ENCODE measurements around the gene DEPDC7.

DEPDC7 gene

DNA sequence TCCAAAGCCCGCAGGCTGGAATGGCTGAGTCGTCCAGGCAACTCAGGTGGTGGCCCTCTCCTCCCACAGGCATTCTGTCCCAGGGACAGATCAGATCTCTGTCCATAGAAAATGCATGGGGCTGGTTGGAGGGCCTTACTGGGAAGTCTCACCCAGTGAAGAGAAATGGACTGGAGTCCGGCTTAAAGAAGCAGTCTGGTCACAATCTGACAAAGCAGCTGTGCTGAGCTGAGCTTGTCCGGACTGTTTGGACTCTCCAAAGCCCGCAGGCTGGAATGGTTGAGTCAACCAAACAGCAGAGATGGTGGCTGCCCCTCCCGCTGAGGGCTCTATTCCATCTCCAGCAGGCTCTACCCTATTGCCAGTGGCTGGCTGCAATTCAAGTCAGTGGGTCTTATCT, 14.4 kb upstream of the DEPDC7 start:
- H3K9me3 ChIP-seq (ENCODE audit: control insufficient read depth, low read length), result no peaks in the 10 kb centered on the region
- H3K36me3 ChIP-seq (ENCODE audit: control insufficient read depth, insufficient read depth, low read length), result no peaks in the 10 kb centered on the region
- H3K27me3 ChIP-seq (ENCODE audit: control insufficient read depth, insufficient read depth, low read length), result no peaks in the 10 kb centered on the region
- no peak overlapping the region for H3K9ac ChIP-seq (ENCODE audit: low read length)
- H3K4me3 ChIP-seq (ENCODE audit: low read length), result no peak overlapping the region
- H3K4me1 ChIP-seq (ENCODE audit: control insufficient read depth, insufficient read depth, low read length), result no peaks in the 10 kb centered on the region

- no peak overlapping the region for H3K4me3 ChIP-seq (ENCODE audit: low read length)
- H3K36me3 ChIP-seq (ENCODE audit: control insufficient read depth, insufficient read depth, low read length), result no peaks in the 10 kb centered on the region
- H3K9ac ChIP-seq (ENCODE audit: low read length), result no peak overlapping the region
- no peaks in the 10 kb centered on the region for H3K27me3 ChIP-seq (ENCODE audit: control insufficient read depth, insufficient read depth, low read length)
- H3K9me3 ChIP-seq (ENCODE audit: control insufficient read depth, low read length), result no peaks in the 10 kb centered on the region
- no peaks in the 10 kb centered on the region for H3K4me1 ChIP-seq (ENCODE audit: control insufficient read depth, insufficient read depth, low read length)
Observed at GRCh38 chr11:33001751-33002542, 13.7 kb upstream of the DEPDC7 start.

DNA sequence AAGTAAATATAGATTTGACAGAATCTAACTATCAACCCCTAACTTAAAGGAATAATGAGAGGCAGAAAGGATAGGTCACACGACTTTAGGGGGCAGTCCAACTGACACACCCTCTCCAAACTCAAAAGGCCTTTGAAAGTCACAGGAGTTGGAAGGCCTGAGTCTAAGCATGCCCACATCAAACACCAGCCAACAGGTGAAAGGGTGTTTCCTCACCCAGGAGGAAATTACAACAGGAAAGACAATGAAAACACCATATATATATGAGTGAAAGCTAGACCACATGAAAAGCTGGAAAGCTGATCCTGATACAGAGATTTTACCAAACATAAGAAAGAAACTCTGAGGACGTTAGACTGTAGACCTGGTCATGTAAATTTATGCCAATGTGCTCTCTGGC, 10.5 kb upstream of the DEPDC7 start:
- no peaks in the 10 kb centered on the region for H3K4me1 ChIP-seq (ENCODE audit: control insufficient read depth, insufficient read depth, low read length)
- no peak overlapping the region for H3K9ac ChIP-seq (ENCODE audit: low read length)
- H3K27me3 ChIP-seq (ENCODE audit: control insufficient read depth, insufficient read depth, low read length), result no peaks in the 10 kb centered on the region
- no peaks in the 10 kb centered on the region for H3K36me3 ChIP-seq (ENCODE audit: control insufficient read depth, insufficient read depth, low read length)
- no peaks in the 10 kb centered on the region for H3K9me3 ChIP-seq (ENCODE audit: control insufficient read depth, low read length)
- H3K4me3 ChIP-seq (ENCODE audit: low read length), result no peak overlapping the region

DNA sequence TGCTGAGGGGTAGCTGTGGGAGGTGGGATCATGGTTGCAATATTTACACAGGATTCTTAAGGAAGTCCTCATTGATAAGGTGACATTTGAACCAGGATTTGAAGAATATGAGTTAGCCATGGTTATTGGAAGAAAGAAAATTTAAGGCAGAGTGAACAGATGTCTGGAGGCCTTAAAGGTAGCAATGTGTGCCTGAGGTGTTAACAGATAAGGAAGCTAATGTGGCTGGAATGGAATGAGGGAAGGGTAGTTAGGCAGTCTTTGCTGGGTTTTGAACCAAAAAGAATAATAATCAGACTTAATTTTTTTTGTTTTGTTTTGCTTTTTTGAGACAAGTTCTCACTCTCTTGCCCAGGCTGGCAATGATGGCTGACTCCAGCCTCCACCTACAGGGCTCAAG, 9.7 kb upstream of the DEPDC7 start:
- no peaks in the 10 kb centered on the region for H3K9me3 ChIP-seq (ENCODE audit: control insufficient read depth, low read length)
- no peaks in the 10 kb centered on the region for H3K4me1 ChIP-seq (ENCODE audit: control insufficient read depth, insufficient read depth, low read length)
- H3K4me3 ChIP-seq (ENCODE audit: low read length), result no peak overlapping the region
- no peaks in the 10 kb centered on the region for H3K27me3 ChIP-seq (ENCODE audit: control insufficient read depth, insufficient read depth, low read length)
- no peaks in the 10 kb centered on the region for H3K36me3 ChIP-seq (ENCODE audit: control insufficient read depth, insufficient read depth, low read length)
- H3K9ac ChIP-seq (ENCODE audit: low read length), result no peak overlapping the region

- Histone ChIP-seq H3K27me3 (ENCODE audit: control insufficient read depth, insufficient read depth, low read length) (peaks cover 21% of the 10 kb centered on the region), H3K4me3 (ENCODE audit: low read length) (no peak overlapping the region), H3K4me1 (ENCODE audit: control insufficient read depth, insufficient read depth, low read length) (no peaks in the 10 kb centered on the region), H3K36me3 (ENCODE audit: control insufficient read depth, insufficient read depth, low read length) (no peaks in the 10 kb centered on the region), H3K9me3 (ENCODE audit: control insufficient read depth, low read length) (no peaks in the 10 kb centered on the region), H3K9ac (ENCODE audit: low read length) (no peak overlapping the region)
Observed at GRCh38 chr11:33013755-33014154, 1.9 kb upstream of the DEPDC7 start.

DNA sequence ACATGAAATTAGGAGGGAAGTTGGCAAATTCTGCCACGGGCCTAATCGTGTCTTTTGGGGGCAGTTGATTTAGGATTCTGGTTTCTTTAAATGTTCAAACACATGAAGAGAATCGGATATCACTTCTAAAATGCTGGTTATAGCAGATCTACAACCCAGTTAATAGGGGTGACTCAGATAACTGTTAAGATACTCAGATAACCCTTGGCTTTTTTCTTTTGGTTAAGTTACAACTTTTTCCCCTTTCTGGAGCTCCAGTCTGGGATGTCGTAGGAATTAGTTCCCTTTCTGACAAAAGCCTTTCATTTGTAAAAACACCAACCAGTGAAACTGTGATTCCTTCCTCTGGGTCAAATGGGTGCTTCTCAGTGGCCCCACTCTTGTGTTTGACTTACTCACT, 976 bp downstream of the DEPDC7 start:
- H3K4me1 ChIP-seq (ENCODE audit: control insufficient read depth, insufficient read depth, low read length), result no peaks in the 10 kb centered on the region
- peaks cover 21% of the 10 kb centered on the region for H3K27me3 ChIP-seq (ENCODE audit: control insufficient read depth, insufficient read depth, low read length)
- H3K9ac ChIP-seq (ENCODE audit: low read length), result no peak overlapping the region
- H3K4me3 ChIP-seq (ENCODE audit: low read length), result no peak overlapping the region
- no peaks in the 10 kb centered on the region for H3K9me3 ChIP-seq (ENCODE audit: control insufficient read depth, low read length)
- H3K36me3 ChIP-seq (ENCODE audit: control insufficient read depth, insufficient read depth, low read length), result no peaks in the 10 kb centered on the region

DNA sequence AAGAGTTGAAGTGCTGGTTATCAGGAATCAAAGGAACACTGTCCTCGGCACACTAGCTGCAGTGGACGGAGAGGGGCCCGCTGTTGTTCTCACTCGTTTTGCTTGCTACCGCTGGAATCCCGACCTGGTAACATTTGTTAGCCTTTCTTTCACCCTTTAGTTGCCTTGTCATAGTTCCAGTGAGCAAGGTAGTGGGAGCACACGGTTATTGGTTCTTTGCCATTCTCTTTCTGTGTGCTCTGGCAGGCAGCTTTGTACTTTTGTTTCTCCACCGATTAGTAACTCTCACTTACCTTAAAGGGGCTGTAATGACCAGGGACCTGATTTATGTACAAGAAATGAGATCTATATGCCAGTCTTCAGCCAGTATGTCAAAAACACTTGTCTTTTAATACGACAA, 1.8 kb downstream of the DEPDC7 start:
- Histone ChIP-seq H3K36me3 (ENCODE audit: control insufficient read depth, insufficient read depth, low read length) (no peaks in the 10 kb centered on the region), H3K9me3 (ENCODE audit: control insufficient read depth, low read length) (no peaks in the 10 kb centered on the region), H3K9ac (ENCODE audit: low read length) (no peak overlapping the region), H3K4me1 (ENCODE audit: control insufficient read depth, insufficient read depth, low read length) (no peaks in the 10 kb centered on the region), H3K4me3 (ENCODE audit: low read length) (no peak overlapping the region), H3K27me3 (ENCODE audit: control insufficient read depth, insufficient read depth, low read length) (peaks cover 21% of the 10 kb centered on the region)

DNA sequence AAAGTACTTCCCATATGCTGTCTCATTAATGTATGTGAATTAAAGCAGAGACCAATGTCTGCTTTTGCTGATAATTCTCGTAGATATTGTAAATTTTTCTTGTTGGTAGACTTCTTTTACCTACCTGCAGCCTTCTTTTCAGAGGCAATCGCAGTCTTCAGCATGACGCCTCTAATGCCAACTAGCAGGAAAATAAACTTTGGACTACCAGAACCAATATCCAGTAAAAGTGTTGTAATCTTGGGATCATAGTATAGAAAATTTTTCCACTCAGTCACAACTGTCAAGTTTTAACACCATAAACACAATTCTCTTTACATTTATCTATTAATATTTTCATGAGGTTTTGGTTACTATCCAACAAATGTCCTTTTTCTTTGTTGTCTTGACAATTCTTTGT, 2.3 kb downstream of the DEPDC7 start:
- Histone ChIP-seq H3K27me3 (ENCODE audit: control insufficient read depth, insufficient read depth, low read length) (peaks cover 21% of the 10 kb centered on the region), H3K9ac (ENCODE audit: low read length) (no peak overlapping the region), H3K36me3 (ENCODE audit: control insufficient read depth, insufficient read depth, low read length) (no peaks in the 10 kb centered on the region), H3K9me3 (ENCODE audit: control insufficient read depth, low read length) (no peaks in the 10 kb centered on the region), H3K4me1 (ENCODE audit: control insufficient read depth, insufficient read depth, low read length) (no peaks in the 10 kb centered on the region), H3K4me3 (ENCODE audit: low read length) (no peak overlapping the region)

DNA sequence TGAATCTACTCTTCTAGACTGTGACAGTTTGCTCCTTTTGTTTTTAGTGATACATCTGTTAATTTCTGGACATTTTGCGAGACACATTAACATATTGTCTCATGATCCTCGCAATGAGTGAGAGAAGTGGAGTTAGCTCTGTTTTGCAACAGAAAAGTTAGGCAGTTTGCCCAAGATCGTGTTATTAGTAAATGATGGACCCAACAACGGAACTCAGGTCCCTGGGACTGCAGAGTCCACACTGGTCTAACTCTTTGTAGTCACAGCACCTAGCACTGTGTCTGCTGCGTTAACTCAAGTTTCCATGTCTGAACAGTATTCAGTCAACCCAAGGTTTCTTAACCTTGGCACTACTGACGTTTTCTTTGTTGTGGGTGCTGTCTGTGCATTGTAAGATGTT, 3.2 kb downstream of the DEPDC7 start:
- no peak overlapping the region for H3K4me3 ChIP-seq (ENCODE audit: low read length)

DNA sequence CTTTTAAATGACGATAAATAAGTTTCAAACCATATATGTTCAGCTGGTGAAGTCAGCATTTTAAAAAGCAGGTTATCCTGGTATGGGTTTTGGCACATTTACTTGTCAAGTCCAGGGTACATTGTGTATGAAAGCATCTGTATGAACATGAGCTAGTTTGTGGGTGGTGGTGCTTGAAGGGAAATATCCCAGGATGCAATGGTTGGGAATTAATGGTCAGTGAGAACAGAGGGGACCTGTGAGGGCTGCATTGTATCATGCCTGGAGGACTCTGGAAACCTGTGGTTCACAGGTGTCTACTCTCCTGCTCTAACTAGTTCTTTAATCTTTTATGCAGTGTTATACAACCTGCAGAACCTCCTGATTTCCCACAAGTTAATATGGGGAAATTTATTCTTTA, 5.8 kb downstream of the DEPDC7 start:
- no peak overlapping the region for H3K4me3 ChIP-seq (ENCODE audit: low read length)
- no peak overlapping the region for H3K9ac ChIP-seq (ENCODE audit: low read length)
- H3K9me3 ChIP-seq (ENCODE audit: control insufficient read depth, low read length), result no peaks in the 10 kb centered on the region

More for the DNA sequence above, 3.2 kb downstream of the DEPDC7 start:
- no peaks in the 10 kb centered on the region for H3K9me3 ChIP-seq (ENCODE audit: control insufficient read depth, low read length)
- H3K36me3 ChIP-seq (ENCODE audit: control insufficient read depth, insufficient read depth, low read length), result no peaks in the 10 kb centered on the region
- no peak overlapping the region for H3K9ac ChIP-seq (ENCODE audit: low read length)
- H3K27me3 ChIP-seq (ENCODE audit: control insufficient read depth, insufficient read depth, low read length), result peaks cover 21% of the 10 kb centered on the region
- no peaks in the 10 kb centered on the region for H3K4me1 ChIP-seq (ENCODE audit: control insufficient read depth, insufficient read depth, low read length)

DNA sequence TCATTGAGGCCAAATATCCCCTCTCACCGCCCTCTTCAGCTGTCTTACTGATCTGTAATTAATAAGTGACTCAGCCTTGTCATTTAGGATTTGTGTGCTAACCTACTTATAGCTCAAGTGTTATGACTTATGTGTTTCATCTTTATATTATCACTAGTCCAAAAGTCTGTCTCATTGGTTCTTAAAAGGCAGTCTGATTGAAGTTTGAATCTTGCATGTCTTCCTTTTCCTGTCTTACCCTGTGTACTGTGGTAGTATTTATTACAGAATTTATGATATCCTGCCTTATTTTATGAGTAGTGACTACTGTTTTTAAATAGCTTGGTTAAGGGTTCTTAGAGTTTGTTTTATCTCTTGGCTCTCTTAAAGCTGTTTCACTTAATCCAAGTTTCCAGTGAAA, 6.3 kb downstream of the DEPDC7 start:
- Histone ChIP-seq H3K4me1 (ENCODE audit: control insufficient read depth, insufficient read depth, low read length) (no peaks in the 10 kb centered on the region), H3K9ac (ENCODE audit: low read length) (no peak overlapping the region), H3K4me3 (ENCODE audit: low read length) (no peak overlapping the region), H3K27me3 (ENCODE audit: control insufficient read depth, insufficient read depth, low read length) (peaks cover 2% of the 10 kb centered on the region), H3K36me3 (ENCODE audit: control insufficient read depth, insufficient read depth, low read length) (no peaks in the 10 kb centered on the region), H3K9me3 (ENCODE audit: control insufficient read depth, low read length) (no peaks in the 10 kb centered on the region)

More for the DNA sequence above, 5.8 kb downstream of the DEPDC7 start:
- Histone ChIP-seq H3K36me3 (ENCODE audit: control insufficient read depth, insufficient read depth, low read length) (no peaks in the 10 kb centered on the region), H3K4me1 (ENCODE audit: control insufficient read depth, insufficient read depth, low read length) (no peaks in the 10 kb centered on the region), H3K27me3 (ENCODE audit: control insufficient read depth, insufficient read depth, low read length) (peaks cover 6% of the 10 kb centered on the region)

- Histone ChIP-seq H3K9ac (ENCODE audit: low read length) (no peak overlapping the region), H3K4me1 (ENCODE audit: control insufficient read depth, insufficient read depth, low read length) (no peaks in the 10 kb centered on the region), H3K4me3 (ENCODE audit: low read length) (no peak overlapping the region), H3K27me3 (ENCODE audit: control insufficient read depth, insufficient read depth, low read length) (no peaks in the 10 kb centered on the region), H3K9me3 (ENCODE audit: control insufficient read depth, low read length) (no peaks in the 10 kb centered on the region), H3K36me3 (ENCODE audit: control insufficient read depth, insufficient read depth, low read length) (no peaks in the 10 kb centered on the region)
Observed at GRCh38 chr11:33025339-33025722, 9.7 kb downstream of the DEPDC7 start.

GRCh38 chr11:33027233-33027632, 11.6 kb downstream of the DEPDC7 start:
- no peak overlapping the region for H3K4me3 ChIP-seq (ENCODE audit: low read length)
- no peaks in the 10 kb centered on the region for H3K4me1 ChIP-seq (ENCODE audit: control insufficient read depth, insufficient read depth, low read length)
- H3K9ac ChIP-seq (ENCODE audit: low read length), result no peak overlapping the region
- no peaks in the 10 kb centered on the region for H3K9me3 ChIP-seq (ENCODE audit: control insufficient read depth, low read length)
- H3K27me3 ChIP-seq (ENCODE audit: control insufficient read depth, insufficient read depth, low read length), result no peaks in the 10 kb centered on the region
- no peaks in the 10 kb centered on the region for H3K36me3 ChIP-seq (ENCODE audit: control insufficient read depth, insufficient read depth, low read length)

All from mucosa of stomach (tissue), 1 donor.